Panc1 (cell line): Measurements from ENCODE around the gene CDH12. TPM values are rescaled to one million over a fixed set of nuclear protein-coding genes. Genes with fewer than 3 reads are reported as not detected.
"Not testable (repeated sequence)": the region's sequence is repeated elsewhere in the genome, so short reads cannot be mapped to it uniquely, and the experiment has no call there.

Experiments
- ATAC-seq: fragments of 200-7000 bp; cut with Tn5 transposase; 2 replicates; pipeline ENCODE4 v1.9.1; 2020; ENCODE audit warnings: mild to moderate bottlenecking, moderate library complexity
- BruUV-seq: library from RNA; stranded (reverse); fragments of 400-500 nt; replicated peaks from 2 replicates; lab custom pipeline; 2021; lab: Mats Ljungman, UMichigan
- CTCF ChIA-PET: fragments of 300-600 bp; sonication (Branson Sonifier 250); formaldehyde crosslinking; loops from one replicate; lab custom pipeline; 2022; ENCODE audit warnings: antibody characterized with exemption; lab: Charles Lee
- POLR2A ChIA-PET: fragments of 300-600 bp; sonication (Branson Sonifier 250); formaldehyde crosslinking; loops from one replicate; lab custom pipeline; 2022; ENCODE audit warnings: antibody characterized with exemption; lab: Charles Lee
- DNase-seq: peaks from one replicate; pipeline ENCODE4 v3.0.0-alpha.2; 2010; ENCODE audit warnings: low read depth, low spot score
- H3K27ac ChIP-seq: 2 replicates; pipeline ENCODE4 v1.5.1; 2011; ENCODE audit warnings: mild to moderate bottlenecking, low read length, inconsistent platforms
- H3K27me3 ChIP-seq: fragments of 200-500 bp; sonication (Bioruptor generic); 2 replicates; pipeline ENCODE4 v1.6.0; 2014; ENCODE audit warnings: low read length, inconsistent platforms; ENCODE audit not compliant: control insufficient read depth, insufficient read depth
- H3K36me3 ChIP-seq: fragments of 200-500 bp; sonication (Bioruptor generic); 2 replicates; pipeline ENCODE4 v1.5.1; 2014; ENCODE audit warnings: inconsistent platforms, mild to moderate bottlenecking, low read length, moderate library complexity; ENCODE audit not compliant: control insufficient read depth, insufficient read depth
- H3K4me1 ChIP-seq: 2 replicates; pipeline ENCODE4 v1.5.1; 2011; ENCODE audit warnings: inconsistent platforms, mild to moderate bottlenecking, low read length, moderate library complexity; ENCODE audit not compliant: control insufficient read depth, insufficient read depth
- H3K4me3 ChIP-seq, 2 experiments: 2 replicates each; pipeline ENCODE4 v1.5.1; 2011 to 2012; ENCODE audit warnings: low read depth in 2 of 2, low read length in 2 of 2, mild to moderate bottlenecking in 2 of 2, inconsistent platforms in 1 of 2, moderate library complexity in 1 of 2
- H3K9me3 ChIP-seq: fragments of 200-500 bp; sonication (Bioruptor generic); 2 replicates; pipeline ENCODE4 v1.5.1; 2014; ENCODE audit warnings: low read depth, mild to moderate bottlenecking, inconsistent platforms, low read length, moderate library complexity; ENCODE audit not compliant: control insufficient read depth, insufficient read depth
- CTCF ChIP-seq: fragments of 450-650 bp; IDR thresholded peaks from 2 replicates; pipeline ENCODE4 v1.5.1; 2017; ENCODE audit warnings: mild to moderate bottlenecking
- POLR2AphosphoS5 ChIP-seq: IDR thresholded peaks from 2 replicates; pipeline ENCODE4 v1.6.1; 2012; ENCODE audit warnings: mild to moderate bottlenecking, low read depth, low read length, moderate library complexity
- REST ChIP-seq, 2 experiments: IDR thresholded peaks; 2 replicates each; pipeline ENCODE4 v1.6.1; 2011 to 2012; ENCODE audit warnings: low read depth in 2 of 2, control low read depth in 1 of 2, low read length in 1 of 2, mild to moderate bottlenecking in 1 of 2, moderate library complexity in 1 of 2; ENCODE audit not compliant: insufficient read depth in 1 of 2
- SIN3A ChIP-seq: IDR thresholded peaks from 2 replicates; pipeline ENCODE4 v1.6.1; 2012; ENCODE audit warnings: low read depth, mild to moderate bottlenecking, low read length, moderate library complexity, borderline replicate concordance; ENCODE audit not compliant: insufficient read depth
- TCF7L2 ChIP-seq: IDR thresholded peaks from 2 replicates; pipeline ENCODE4 v1.6.1; 2011; ENCODE audit warnings: mild to moderate bottlenecking, low read depth, low read length, inconsistent platforms
- in situ Hi-C: cut with HindIII; loops from 2 replicates; pipeline ENCODE4 v1.10.0; 2016; ENCODE audit warnings: low sequenced_read_pairs, low pct_unique_long_range_greater_than_20kb
- intact Hi-C: fragments of 100-400 bp; cut with micrococcal nuclease; formaldehyde crosslinking; loops from one replicate; pipeline ENCODE4 v1.10.0; 2022; ENCODE audit not compliant: unreplicated experiment
- total RNA-seq: library from RNA; stranded (reverse); gene quantifications from one replicate; pipeline ENCODE4 v1.2.1, GENCODE V29; 2021; ENCODE audit not compliant: unreplicated experiment

The CDH12 gene
- total RNA-seq, 1 experiment from 2014 or later = not detected

- ATAC-seq (no peak), DNase-seq (no peak)
- POLR2A ChIA-PET = no interaction called here
- H3K9me3 ChIP-seq = no peaks in the 10 kb centered on the region
- TF ChIP-seq CTCF (no peak), REST (IDR thresholded peaks at IDR 0.05; ENCODE audit: insufficient read depth in 1 of 2, low read depth in 2 of 2, low read length in 1 of 2) (no peak), TCF7L2 (no peak), POLR2AphosphoS5 (no peak), SIN3A (no peak)
- no peaks in the 10 kb centered on the region for H3K36me3 ChIP-seq
- intact Hi-C loops (no loop called here), in situ Hi-C loops (no loop called here)
- no peaks in the 10 kb centered on the region for H3K4me1 ChIP-seq
- no peak overlapping the region for H3K27ac ChIP-seq
- CTCF ChIA-PET = no interaction called here
- no peak overlapping the region for H3K4me3 ChIP-seq
- BruUV-seq = no TSS peak
- no peaks in the 10 kb centered on the region for H3K27me3 ChIP-seq
Observed at GRCh38 chr5:22316294-22316693, 536.9 kb downstream of the CDH12 start.

- H3K4me1 ChIP-seq, H3K4me3 ChIP-seq, H3K27ac ChIP-seq, intact Hi-C loops, BruUV-seq, H3K9me3 ChIP-seq, in situ Hi-C loops, H3K36me3 ChIP-seq, POLR2A ChIA-PET, H3K27me3 ChIP-seq, ATAC-seq, DNase-seq, CTCF ChIA-PET: not testable (repeated sequence)
Observed at GRCh38 chr5:22315052-22315451, 538.1 kb downstream of the CDH12 start.

- ATAC-seq (no peak), DNase-seq (no peak)
- intact Hi-C loops = no loop called here
- CTCF ChIA-PET = no interaction called here
- Histone ChIP-seq H3K4me1 (no peaks in the 10 kb centered on the region), H3K4me3 (no peak overlapping the region), H3K27me3 (no peaks in the 10 kb centered on the region), H3K27ac (no peak overlapping the region), H3K36me3 (no peaks in the 10 kb centered on the region), H3K9me3 (no peaks in the 10 kb centered on the region)
- in situ Hi-C loops = no loop called here
- POLR2A ChIA-PET = no interaction called here
- TF ChIP-seq CTCF (no peak), TCF7L2 (no peak), SIN3A (no peak), REST (IDR thresholded peaks at IDR 0.05; ENCODE audit: insufficient read depth in 1 of 2, low read depth in 2 of 2, low read length in 1 of 2) (no peak), POLR2AphosphoS5 (no peak)
- BruUV-seq = no TSS peak
Observed at GRCh38 chr5:22314548-22314947, 538.6 kb downstream of the CDH12 start.
